Measurements from ENCODE around the gene ANKS1B. TPM values are rescaled to one million over a fixed set of nuclear protein-coding genes. Genes with fewer than 3 reads are reported as not detected.
A peak's percentile ranks its signal among the peaks of the same experiment; 100 is the strongest.

Gene ANKS1B
- total RNA-seq, 4 donors from 2014 or later: 34.5 to 81.9 (median 71.1) TPM

- no peaks in the 10 kb centered on the region for H3K27me3 ChIP-seq
- DNase-seq: no peak
- WGBS, 2 donors: 75 to 78% methylated on average over 6 of the region's 6 CpGs
- no peaks in the 10 kb centered on the region for H3K4me1 ChIP-seq
- H3K4me3 ChIP-seq (replicated peaks in 1 of 3): no peak overlapping the region
- H3K36me3 ChIP-seq: no peaks in the 10 kb centered on the region
- intact Hi-C loops (cut with DNase I): no loop called here
- no peak for TF ChIP-seq POLR2A (IDR thresholded peaks at IDR 0.05)
- TF ChIP-seq CTCF (IDR thresholded peaks at IDR 0.05): no peak
- no peak overlapping the region for H3K27ac ChIP-seq
- no peaks in the 10 kb centered on the region for H3K9me3 ChIP-seq
Observed at GRCh38 chr12:99996095-99996494, 11.4 kb upstream of the ANKS1B start.

GRCh38 chr12:99985631-99986030 lies 895 bp upstream of the ANKS1B start:
- peaks cover 0 to 6% of the 10 kb centered on the region in 2 donors for H3K4me1 ChIP-seq
- TF ChIP-seq POLR2A (IDR thresholded peaks at IDR 0.05) (no peak), CTCF (IDR thresholded peaks at IDR 0.05) (no peak)
- intact Hi-C loops (cut with DNase I): loop anchor here (10.0 kb wide), 1 partner anchor 181 kb away; no protein-coding TSS in a partner anchor
- no peak for DNase-seq
- no peaks in the 10 kb centered on the region for H3K9me3 ChIP-seq
- H3K27ac ChIP-seq: peak overlapping the region in 1 of 3 donors; percentile 74
- 60% methylated on average over 3 of the region's 3 CpGs for WGBS, 2 donors
- peak overlapping the region in 1 of 3 donors; percentile 54 for H3K4me3 ChIP-seq (replicated peaks in 1 of 3)
- H3K36me3 ChIP-seq: no peaks in the 10 kb centered on the region
- no peaks in the 10 kb centered on the region for H3K27me3 ChIP-seq

GRCh38 chr12:99985129-99985570 lies 414 bp upstream of the ANKS1B start:
- TF ChIP-seq CTCF (IDR thresholded peaks at IDR 0.05) (no peak), POLR2A (IDR thresholded peaks at IDR 0.05) (no peak)
- DNase-seq: no peak
- H3K27ac ChIP-seq: peak overlapping the region; percentile 72 to 78 (median 74)
- no peaks in the 10 kb centered on the region for H3K9me3 ChIP-seq
- H3K36me3 ChIP-seq: no peaks in the 10 kb centered on the region
- 1 to 2% methylated on average over 9 of the region's 10 CpGs for WGBS, 2 donors
- no peaks in the 10 kb centered on the region for H3K27me3 ChIP-seq
- intact Hi-C loops (cut with DNase I): loop anchor here (10.0 kb wide), 1 partner anchor 180 kb away; no protein-coding TSS in a partner anchor
- H3K4me1 ChIP-seq: peaks cover 0 to 6% of the 10 kb centered on the region in 2 donors
- H3K4me3 ChIP-seq (replicated peaks in 1 of 3): peak overlapping the region; percentile 35 to 59 (median 54)

- Histone ChIP-seq H3K9me3 (no peaks in the 10 kb centered on the region), H3K4me1 (peaks cover 5 to 6% of the 10 kb centered on the region in 2 donors), H3K27ac (peak overlapping the region; percentile 82 to 87 (median 85)), H3K36me3 (no peaks in the 10 kb centered on the region), H3K4me3 (replicated peaks in 1 of 3) (peak overlapping the region; percentile 42 to 80 (median 44)), H3K27me3 (no peaks in the 10 kb centered on the region)
- WGBS, 2 donors: 20 to 22% methylated on average over 19 to 20 of the region's 20 CpGs
- intact Hi-C loops (cut with DNase I): loop anchor here (10.0 kb wide), 1 partner anchor 179 kb away; no protein-coding TSS in a partner anchor
- peak; percentile 29 to 30 for DNase-seq
- TF ChIP-seq POLR2A (IDR thresholded peaks at IDR 0.05) (no peak), CTCF (IDR thresholded peaks at IDR 0.05) (no peak)
Observed at GRCh38 chr12:99983456-99984258, 1.1 kb downstream of the ANKS1B start.

GRCh38 chr12:99981639-99982190 lies 3.0 kb downstream of the ANKS1B start:
- Histone ChIP-seq H3K27ac (no peak overlapping the region), H3K4me1 (peaks cover 6 to 18% of the 10 kb centered on the region in 2 donors), H3K9me3 (no peaks in the 10 kb centered on the region), H3K36me3 (no peaks in the 10 kb centered on the region), H3K27me3 (no peaks in the 10 kb centered on the region), H3K4me3 (replicated peaks in 1 of 3) (no peak overlapping the region)
- DNase-seq: no peak
- WGBS, 2 donors: 86 to 89% methylated on average over 4 of the region's 4 CpGs
- intact Hi-C loops (cut with DNase I): loop anchor here (10.0 kb wide), 1 partner anchor 177 kb away; no protein-coding TSS in a partner anchor
- TF ChIP-seq POLR2A (IDR thresholded peaks at IDR 0.05) (no peak), CTCF (IDR thresholded peaks at IDR 0.05) (no peak)

Measured in thyroid gland (tissue), 4 donors.